Uterus (tissue), 4 donors: ENCODE results near the gene CCNH. TPM values are rescaled to one million over a fixed set of nuclear protein-coding genes. Genes with fewer than 3 reads are reported as not detected.

Source experiments
- DNase-seq, 2 donors: peaks; one replicate each; pipeline ENCODE4 v3.0.0-alpha.2; 2019 to 2020
- H3K27ac ChIP-seq, 2 donors: fragments of 200-600 bp; sonication (generic); 1 replicate in 1 of 2; 2 replicates in 1 of 2; pipeline ENCODE4 v1.5.1; 2016 to 2018
- H3K27me3 ChIP-seq, 2 donors: fragments of 200-600 bp; sonication (generic); one replicate each; pipeline ENCODE4 v1.5.1; 2018 to 2019; ENCODE audit warnings: control low read depth in 1 of 2
- H3K36me3 ChIP-seq, 2 donors: fragments of 200-600 bp; sonication (generic); one replicate each; pipeline ENCODE4 v1.5.1; 2019; ENCODE audit warnings: control low read depth in 1 of 2
- H3K4me1 ChIP-seq, 2 donors: fragments of 200-600 bp; sonication (generic); one replicate each; pipeline ENCODE4 v1.5.1; 2018 to 2019; ENCODE audit warnings: control low read depth in 1 of 2
- H3K4me3 ChIP-seq, 2 donors: fragments of 200-600 bp; sonication (generic); 1 replicate in 1 of 2; 2 replicates in 1 of 2; pipeline ENCODE4 v1.5.1; 2018 to 2019; ENCODE audit warnings: mild to moderate bottlenecking in 1 of 2
- H3K9me3 ChIP-seq, 2 donors: fragments of 200-600 bp; sonication (generic); one replicate each; pipeline ENCODE4 v1.5.1; 2019; ENCODE audit warnings: control low read depth in 1 of 2
- CTCF ChIP-seq, 4 experiments: fragments of 200-600 bp in 2 of 4; fragments of 450-650 bp in 2 of 4; sonication (generic) in 2 of 4; IDR thresholded peaks; one replicate each; pipeline ENCODE4 v1.5.1; 2016 to 2019; ENCODE audit warnings: antibody characterized with exemption in 4 of 4, mild to moderate bottlenecking in 2 of 4, moderate library complexity in 1 of 4
- POLR2A ChIP-seq, 2 donors: fragments of 450-650 bp; IDR thresholded peaks; one replicate each; pipeline ENCODE4 v1.6.1; 2016; ENCODE audit warnings: antibody characterized with exemption in 2 of 2, mild to moderate bottlenecking in 1 of 2, moderate library complexity in 1 of 2
- intact Hi-C: fragments of 100-400 bp; cut with DNase I; formaldehyde crosslinking; loops from one replicate; pipeline ENCODE4 v1.15.1; 2023; ENCODE audit warnings: low total_unique reads
- total RNA-seq, 4 donors: library from RNA; depleted of rRNA in 3 of 4; stranded (reverse); fragments of >200 nt in 3 of 4; gene quantifications; one replicate each; pipeline versions ENCODE4 v1.1.0 to v1.2.4, GENCODE V29; 2014 to 2023
- donor health status: DM: yes; HTN: yes; CAD: no.

Gene CCNH
- total RNA-seq, 4 donors from 2014 or later: 25.4 to 96.2 (median 77.4) TPM

- TF ChIP-seq CTCF (IDR thresholded peaks at IDR 0.05) (no peak), POLR2A (IDR thresholded peaks at IDR 0.05) (no peak)
- intact Hi-C loops: no loop called here
- Histone ChIP-seq H3K27me3 (no peaks in the 10 kb centered on the region), H3K4me3 (no peak overlapping the region), H3K4me1 (no peaks in the 10 kb centered on the region), H3K9me3 (no peaks in the 10 kb centered on the region), H3K27ac (no peak overlapping the region), H3K36me3 (no peaks in the 10 kb centered on the region)
- DNase-seq: no peak
Measured at GRCh38 chr5:87369431-87369830, 43.3 kb downstream of the CCNH start.

- intact Hi-C loops: no loop called here
- H3K4me1 ChIP-seq: no peaks in the 10 kb centered on the region
- TF ChIP-seq CTCF (IDR thresholded peaks at IDR 0.05) (no peak), POLR2A (IDR thresholded peaks at IDR 0.05) (no peak)
- H3K4me3 ChIP-seq: no peak overlapping the region
- H3K36me3 ChIP-seq: no peaks in the 10 kb centered on the region
- H3K27ac ChIP-seq: no peak overlapping the region
- DNase-seq: no peak
- H3K9me3 ChIP-seq: no peaks in the 10 kb centered on the region
- no peaks in the 10 kb centered on the region for H3K27me3 ChIP-seq
Measured at GRCh38 chr5:87368601-87369000, 44.1 kb downstream of the CCNH start.

GRCh38 chr5:87367243-87367642, 45.5 kb downstream of the CCNH start:
- no peaks in the 10 kb centered on the region for H3K36me3 ChIP-seq

GRCh38 chr5:87361536-87362213, 51.1 kb downstream of the CCNH start:
- Histone ChIP-seq H3K27ac (no peak overlapping the region), H3K36me3 (no peaks in the 10 kb centered on the region), H3K27me3 (no peaks in the 10 kb centered on the region), H3K9me3 (no peaks in the 10 kb centered on the region), H3K4me1 (no peaks in the 10 kb centered on the region), H3K4me3 (no peak overlapping the region)
- intact Hi-C loops: no loop called here
- no peak for DNase-seq
- TF ChIP-seq POLR2A (IDR thresholded peaks at IDR 0.05) (no peak), CTCF (IDR thresholded peaks at IDR 0.05) (no peak)

More at GRCh38 chr5:87367243-87367642, 45.5 kb downstream of the CCNH start:
- no peak for DNase-seq
- Histone ChIP-seq H3K4me1 (no peaks in the 10 kb centered on the region), H3K27me3 (no peaks in the 10 kb centered on the region), H3K4me3 (no peak overlapping the region), H3K27ac (no peak overlapping the region), H3K9me3 (no peaks in the 10 kb centered on the region)
- TF ChIP-seq POLR2A (IDR thresholded peaks at IDR 0.05) (no peak), CTCF (IDR thresholded peaks at IDR 0.05) (no peak)
- intact Hi-C loops: no loop called here

GRCh38 chr5:87361031-87361445, 51.7 kb downstream of the CCNH start:
- Histone ChIP-seq H3K4me3 (no peak overlapping the region), H3K36me3 (no peaks in the 10 kb centered on the region), H3K4me1 (no peaks in the 10 kb centered on the region), H3K27ac (no peak overlapping the region), H3K27me3 (no peaks in the 10 kb centered on the region), H3K9me3 (no peaks in the 10 kb centered on the region)
- TF ChIP-seq CTCF (IDR thresholded peaks at IDR 0.05): no peak
- TF ChIP-seq POLR2A (IDR thresholded peaks at IDR 0.05): no peak
- intact Hi-C loops: no loop called here
- DNase-seq: peak; percentile 14 to 23
